Embryonic facial prominence (tissue), 1 donor: ENCODE results near the gene RHOXF1.
"Not testable (repeated sequence)": the region's sequence is repeated elsewhere in the genome, so short reads cannot be mapped to it uniquely, and the experiment has no call there.

Experiments used
- DNase-seq: peaks from one replicate; pipeline ENCODE4 v3.0.0-alpha.2; 2016; ENCODE audit errors: extremely low spot score

The RHOXF1 gene

GRCh38 chrX:120115438-120115963 is at the start of gene RHOXF1:
RHOXF1 (minus strand) TSS chrX:120115913; CDS start chrX:120115862, 51 bp downstream.
- DNase-seq, result no peak

- not testable (repeated sequence) for DNase-seq
Observed at GRCh38 chrX:120159086-120159485, 43.4 kb upstream of the RHOXF1 start.

DNA sequence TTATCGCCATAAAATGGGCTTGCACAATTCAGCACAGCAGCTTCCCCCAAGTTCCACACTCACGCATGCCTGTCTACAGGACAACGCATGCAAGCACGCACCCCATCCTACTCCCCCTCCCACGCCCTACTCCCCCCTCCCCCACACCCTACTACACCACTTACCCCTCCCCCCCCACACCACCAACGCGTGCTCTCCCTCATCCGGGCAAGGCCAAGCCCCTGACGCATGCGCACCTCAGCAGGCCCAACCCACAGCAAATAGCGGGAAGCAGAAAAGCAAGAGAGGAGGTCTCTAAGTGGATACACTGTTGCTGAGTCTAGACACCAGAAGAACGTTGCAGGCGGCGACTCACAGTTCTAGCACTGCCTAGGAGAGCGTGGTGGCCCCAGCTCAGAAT is 42.6 kb upstream of the RHOXF1 start, which contains the start of gene RHOXF2:
RHOXF2 (plus strand) TSS at position 301 of the 400 bp plus-strand sequence. CDS start 138 bp downstream, outside the sequence.
- not testable (repeated sequence) for DNase-seq

GRCh38 chrX:120150109-120150744 is 34.5 kb upstream of the RHOXF1 start:
- not testable (repeated sequence) for DNase-seq

GRCh38 chrX:120147537-120147936 is 31.8 kb upstream of the RHOXF1 start:
- no peak for DNase-seq

GRCh38 chrX:120146323-120146722 is 30.6 kb upstream of the RHOXF1 start:
- not testable (repeated sequence) for DNase-seq

GRCh38 chrX:120145295-120145925 is 29.7 kb upstream of the RHOXF1 start:
- DNase-seq, result no peak

- DNase-seq, result no peak
Observed at GRCh38 chrX:120144178-120144844, 28.6 kb upstream of the RHOXF1 start.

- DNase-seq, result no peak
Observed at GRCh38 chrX:120140293-120140981, 24.7 kb upstream of the RHOXF1 start.

DNA sequence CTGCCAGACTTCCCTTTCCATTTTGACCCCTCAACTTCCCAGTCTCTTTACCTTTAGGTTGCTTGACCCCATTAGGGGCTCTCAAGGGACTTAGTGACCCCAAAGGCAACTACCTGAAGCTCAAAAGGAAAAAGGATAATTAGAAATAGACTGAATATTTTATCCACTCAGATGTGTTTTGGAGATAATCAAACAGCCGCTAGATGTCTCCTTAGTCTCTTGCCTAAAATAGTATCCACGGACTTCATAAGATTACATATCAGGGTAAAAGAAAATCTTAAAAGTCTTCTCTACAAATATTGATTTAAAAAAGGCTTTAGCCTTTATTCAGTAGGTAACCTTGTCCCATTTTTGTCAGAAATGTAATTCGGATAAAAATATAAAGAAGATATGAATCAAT is 21.7 kb upstream of the RHOXF1 start:
- DNase-seq, result no peak

DNA sequence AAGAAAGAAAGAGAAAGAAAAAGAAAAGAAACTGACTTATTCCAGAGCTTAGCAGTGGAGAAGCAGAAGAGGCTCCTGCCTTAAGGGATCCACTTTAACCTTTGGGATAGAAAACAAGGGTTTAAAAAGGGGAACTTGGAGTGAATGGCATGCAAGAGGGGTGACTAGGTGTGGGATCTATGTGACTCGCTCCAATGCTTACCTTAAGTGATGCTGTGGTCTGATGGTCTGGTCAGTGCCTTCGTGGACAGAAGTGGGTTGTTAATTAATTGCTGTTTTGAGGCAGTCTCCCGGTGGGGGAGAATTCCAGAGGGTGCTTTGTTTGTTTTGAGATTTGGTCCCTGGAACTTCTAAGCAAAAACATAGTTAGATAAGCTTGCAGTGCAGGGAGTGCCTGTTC is 21.1 kb upstream of the RHOXF1 start:
- DNase-seq, result no peak

- DNase-seq, result no peak
Observed at GRCh38 chrX:120136128-120136527, 20.4 kb upstream of the RHOXF1 start.

GRCh38 chrX:120128306-120128846 is 12.7 kb upstream of the RHOXF1 start:
- DNase-seq, result not testable (repeated sequence)

DNA sequence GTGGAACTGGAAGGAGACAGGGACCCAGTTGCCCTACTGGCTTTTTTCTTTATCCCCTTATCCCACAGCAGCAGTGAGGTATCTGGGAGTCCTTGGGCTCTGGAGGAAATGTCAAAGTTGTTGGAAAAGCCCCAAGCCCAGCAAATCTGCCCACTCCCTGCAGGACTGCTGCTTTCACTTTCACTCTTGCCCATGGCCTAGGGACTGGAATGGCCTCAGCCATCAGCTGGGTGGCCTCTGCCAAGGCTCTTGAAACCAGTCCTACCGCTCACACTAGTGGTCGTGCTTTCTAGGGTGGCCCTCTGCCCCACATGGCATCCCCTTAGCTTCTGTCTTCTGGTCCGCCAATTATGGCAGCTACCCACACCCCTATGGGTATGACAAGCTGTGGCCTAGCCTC is 9.7 kb upstream of the RHOXF1 start:
- no peak for DNase-seq

GRCh38 chrX:120120223-120120622 is 4.5 kb upstream of the RHOXF1 start:
- no peak for DNase-seq

DNA sequence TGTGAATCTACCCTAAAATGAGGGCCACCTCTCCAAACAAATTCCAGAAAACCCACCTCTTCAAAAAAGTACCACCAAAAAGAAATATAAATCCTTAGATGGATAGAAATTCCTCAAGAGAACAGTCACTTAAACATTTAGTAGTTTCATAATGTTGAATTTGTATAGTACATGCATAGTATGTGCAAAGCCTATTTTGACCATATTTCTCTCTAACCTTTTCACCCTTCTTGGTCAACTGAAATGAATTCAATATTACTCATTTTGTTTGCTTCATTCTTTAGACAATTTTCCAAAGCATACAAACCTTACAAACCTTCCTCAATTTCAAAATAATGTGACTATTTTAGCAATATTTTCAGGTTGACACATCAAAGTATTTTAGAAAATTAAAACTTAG is 4.1 kb downstream of the RHOXF1 start:
- DNase-seq, result no peak

DNA sequence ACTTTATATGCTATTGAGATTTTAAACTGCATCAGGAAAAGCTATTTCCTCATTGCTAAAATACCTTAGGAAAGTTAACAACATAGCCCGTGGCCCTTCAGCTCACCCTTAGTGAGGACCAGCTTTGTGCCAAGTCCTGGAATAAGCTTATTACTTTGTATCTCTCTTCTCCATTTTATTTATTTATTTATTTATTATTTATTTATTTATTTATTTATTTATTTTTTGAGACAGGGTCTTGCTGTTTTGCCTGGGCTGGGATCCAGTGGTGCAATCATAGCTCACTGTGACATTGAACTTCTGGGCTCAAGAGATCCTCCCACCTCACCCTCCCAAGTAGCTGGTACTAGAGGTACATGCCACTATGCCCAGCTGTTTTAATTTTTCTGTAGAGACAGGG is 6.3 kb downstream of the RHOXF1 start:
- DNase-seq, result no peak

- DNase-seq, result not testable (repeated sequence)
Observed at GRCh38 chrX:120104707-120105106, 11.0 kb downstream of the RHOXF1 start.

DNA sequence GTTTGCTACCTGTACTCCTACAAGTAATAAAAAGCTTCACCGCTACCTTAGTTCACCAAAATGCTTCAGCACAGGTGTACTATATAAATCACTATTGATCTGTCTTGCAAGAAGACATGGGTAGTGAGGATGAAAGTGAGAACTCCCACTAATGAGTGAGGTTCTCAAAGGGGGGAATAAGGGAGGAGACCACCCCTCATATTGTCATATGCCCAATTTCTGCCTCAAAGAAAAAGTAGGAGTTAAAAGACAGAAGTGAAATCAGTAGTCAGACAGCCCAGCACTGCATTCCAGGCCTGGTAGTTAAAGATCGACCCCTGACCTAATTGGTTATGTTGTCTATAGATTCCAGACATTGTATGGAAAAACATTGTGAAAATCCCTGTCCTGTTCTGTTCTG is 14.7 kb downstream of the RHOXF1 start:
- DNase-seq, result not testable (repeated sequence)

DNA sequence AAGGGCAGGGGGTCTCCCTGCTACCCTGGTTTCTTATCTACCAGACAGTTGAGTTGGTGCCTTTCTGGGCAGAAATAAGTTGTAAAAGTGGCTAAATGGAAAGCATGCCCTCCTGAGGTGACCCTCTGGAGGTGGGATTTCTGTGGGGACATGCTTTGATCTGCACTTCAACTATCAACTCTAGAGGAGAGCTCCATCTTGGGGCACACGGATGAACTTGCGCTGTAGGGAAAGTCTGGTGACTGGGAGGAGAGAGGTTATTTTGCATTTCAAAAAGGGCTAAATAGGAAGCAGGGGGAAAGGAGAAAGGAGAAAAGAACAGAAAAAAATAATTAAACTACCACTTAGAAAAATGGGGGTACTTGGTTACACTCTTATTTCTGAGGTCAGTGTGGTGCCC is 25.5 kb downstream of the RHOXF1 start:
- DNase-seq, result no peak

- DNase-seq, result no peak
Observed at GRCh38 chrX:120087289-120088017, 28.3 kb downstream of the RHOXF1 start.
